ENCODE measurements around the gene TMCO5A. TPM values are rescaled to one million over a fixed set of nuclear protein-coding genes. Genes with fewer than 3 reads are reported as not detected.

The TMCO5A gene
- total RNA-seq, 1 experiment from 2014 or later: not detected

DNA sequence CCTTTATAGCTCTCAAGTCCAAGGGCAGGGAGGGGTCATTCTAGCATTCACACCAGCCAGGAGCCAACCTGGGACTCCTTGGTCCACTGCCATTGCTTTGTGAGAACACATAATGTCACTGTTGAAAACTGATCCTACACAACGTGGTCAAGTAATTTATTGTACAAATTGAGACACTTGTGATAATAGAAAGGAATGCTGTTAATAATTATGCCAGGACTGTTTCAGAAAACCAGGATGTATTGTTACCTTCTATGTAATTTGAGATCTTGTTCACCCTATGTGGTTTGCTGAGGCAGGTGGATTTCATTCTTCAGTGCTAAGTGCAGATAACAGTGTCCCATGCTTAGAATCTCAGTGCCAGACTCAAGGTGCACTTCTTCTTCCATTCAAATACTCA lies 33.3 kb downstream of the TMCO5A start (continued):
- no peak for TF ChIP-seq RELA (CRISPR knock-in tag; IDR thresholded peaks at IDR 0.05; ENCODE audit: borderline replicate concordance)
- no peak for TF ChIP-seq ZNF416 (CRISPR knock-in tag; IDR thresholded peaks at IDR 0.05)
- TF ChIP-seq GABPB1 (CRISPR knock-in tag; IDR thresholded peaks at IDR 0.05): no peak
- TF ChIP-seq RORB (CRISPR knock-in tag; IDR thresholded peaks at IDR 0.05): no peak
- no peak for TF ChIP-seq ZBTB21 (CRISPR knock-in tag; IDR thresholded peaks at IDR 0.05; ENCODE audit: borderline replicate concordance)
- TF ChIP-seq SMAD3 (CRISPR knock-in tag; IDR thresholded peaks at IDR 0.05; ENCODE audit: borderline replicate concordance): no peak

DNA sequence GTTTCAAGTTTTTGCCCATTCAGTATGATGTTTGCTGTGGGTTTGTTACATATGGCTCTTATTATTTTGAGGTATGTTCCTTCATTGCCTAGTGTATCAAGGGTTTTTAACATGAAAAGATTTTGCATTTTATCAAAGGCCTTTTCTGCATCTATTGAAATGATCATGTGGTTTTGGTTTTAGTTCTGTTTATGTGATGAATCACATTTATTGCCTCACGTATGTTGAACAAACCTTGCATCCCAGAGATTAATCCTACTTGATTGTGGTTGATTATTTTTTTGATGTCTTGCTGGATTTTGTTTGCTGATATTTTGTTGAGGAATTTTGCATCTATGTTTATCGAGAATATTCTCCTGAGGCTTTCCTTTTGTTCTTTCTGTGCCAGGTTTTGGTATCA lies 39.4 kb downstream of the TMCO5A start:
- ChIA-PET CTCF (interaction anchor here (1.7 kb wide), 1 partner anchor 467 kb away, joined by 4 read pairs; no protein-coding TSS in a partner anchor), POLR2A (no interaction called here)
- Mint-ChIP-seq H3K36me3 (peaks cover 3% of the 10 kb centered on the region; the same call in 1 of the 2 replicates), H3K27ac (no peak overlapping the region), H3K4me3 (no peak overlapping the region), H3K27me3 (ENCODE audit: low read depth) (no peaks in the 10 kb centered on the region; the same call in 1 of the 2 replicates), H3K4me1 (no peaks in the 10 kb centered on the region), H3K9me3 (peaks cover 40% of the 10 kb centered on the region)
- ATAC-seq (no peak), DNase-seq (ENCODE audit: low spot score) (no peak)
- TF ChIP-seq ZNF423 (CRISPR knock-in tag; IDR thresholded peaks at IDR 0.05) (no peak), ZSCAN18 (CRISPR knock-in tag; IDR thresholded peaks at IDR 0.05) (no peak)

GRCh38 chr15:37978231-37978630 lies 43.8 kb downstream of the TMCO5A start:
- Mint-ChIP-seq H3K4me1 (no peaks in the 10 kb centered on the region), H3K36me3 (no peaks in the 10 kb centered on the region), H3K4me3 (no peak overlapping the region), H3K9me3 (peaks cover 9% of the 10 kb centered on the region), H3K27ac (no peak overlapping the region), H3K27me3 (ENCODE audit: low read depth) (no peaks in the 10 kb centered on the region; the same call in 1 of the 2 replicates)
- no peak for DNase-seq (ENCODE audit: low spot score)
- POLR2A ChIA-PET: no interaction called here
- CTCF ChIA-PET: no interaction called here
- ATAC-seq: no peak
- TF ChIP-seq NR3C1 (CRISPR knock-in tag; conservative IDR thresholded peaks at IDR 0.05; ENCODE audit: low read depth): no peak
- TF ChIP-seq GABPB1 (CRISPR knock-in tag; IDR thresholded peaks at IDR 0.05): no peak
- no peak for TF ChIP-seq ZNF121 (CRISPR knock-in tag; IDR thresholded peaks at IDR 0.05)
- TF ChIP-seq, protein P1, sequence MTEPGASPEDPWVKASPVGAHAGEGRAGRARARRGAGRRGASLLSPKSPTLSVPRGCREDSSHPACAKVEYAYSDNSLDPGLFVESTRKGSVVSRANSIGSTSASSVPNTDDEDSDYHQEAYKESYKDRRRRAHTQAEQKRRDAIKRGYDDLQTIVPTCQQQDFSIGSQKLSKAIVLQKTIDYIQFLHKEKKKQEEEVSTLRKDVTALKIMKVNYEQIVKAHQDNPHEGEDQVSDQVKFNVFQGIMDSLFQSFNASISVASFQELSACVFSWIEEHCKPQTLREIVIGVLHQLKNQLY (CRISPR knock-in tag; IDR thresholded peaks at IDR 0.05): no peak
- TF ChIP-seq KAT7 (CRISPR knock-in tag; IDR thresholded peaks at IDR 0.05; ENCODE audit: borderline replicate concordance): no peak
- no peak for TF ChIP-seq ZNF263 (CRISPR knock-in tag; IDR thresholded peaks at IDR 0.05; ENCODE audit: low read depth)
- no peak for TF ChIP-seq ATF3 (CRISPR knock-in tag; conservative IDR thresholded peaks at IDR 0.05)
- TF ChIP-seq TCF7 (CRISPR knock-in tag; IDR thresholded peaks at IDR 0.05; ENCODE audit: low read depth): no peak
- no peak for TF ChIP-seq SMAD3 (CRISPR knock-in tag; IDR thresholded peaks at IDR 0.05; ENCODE audit: borderline replicate concordance)
- TF ChIP-seq, protein P2, sequence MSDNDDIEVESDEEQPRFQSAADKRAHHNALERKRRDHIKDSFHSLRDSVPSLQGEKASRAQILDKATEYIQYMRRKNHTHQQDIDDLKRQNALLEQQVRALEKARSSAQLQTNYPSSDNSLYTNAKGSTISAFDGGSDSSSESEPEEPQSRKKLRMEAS (CRISPR knock-in tag; IDR thresholded peaks at IDR 0.05): no peak
- TF ChIP-seq ERG (CRISPR knock-in tag; IDR thresholded peaks at IDR 0.05): no peak
- TF ChIP-seq ESRRA (CRISPR knock-in tag; IDR thresholded peaks at IDR 0.05; ENCODE audit: borderline replicate concordance): no peak
- TF ChIP-seq JUN (CRISPR knock-in tag; IDR thresholded peaks at IDR 0.05): no peak
- TF ChIP-seq, protein P3, sequence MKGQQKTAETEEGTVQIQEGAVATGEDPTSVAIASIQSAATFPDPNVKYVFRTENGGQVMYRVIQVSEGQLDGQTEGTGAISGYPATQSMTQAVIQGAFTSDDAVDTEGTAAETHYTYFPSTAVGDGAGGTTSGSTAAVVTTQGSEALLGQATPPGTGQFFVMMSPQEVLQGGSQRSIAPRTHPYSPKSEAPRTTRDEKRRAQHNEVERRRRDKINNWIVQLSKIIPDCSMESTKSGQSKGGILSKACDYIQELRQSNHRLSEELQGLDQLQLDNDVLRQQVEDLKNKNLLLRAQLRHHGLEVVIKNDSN (CRISPR knock-in tag; IDR thresholded peaks at IDR 0.05): no peak
- TF ChIP-seq ZNF512 (CRISPR knock-in tag; IDR thresholded peaks at IDR 0.05; ENCODE audit: borderline replicate concordance): no peak
- no peak for TF ChIP-seq ZNF317 (CRISPR knock-in tag; IDR thresholded peaks at IDR 0.05; ENCODE audit: borderline replicate concordance, low read depth)
- TF ChIP-seq CBFB (CRISPR knock-in tag; IDR thresholded peaks at IDR 0.05; ENCODE audit: low read depth): no peak
- TF ChIP-seq GTF2I (CRISPR knock-in tag; conservative IDR thresholded peaks at IDR 0.05): no peak
- no peak for TF ChIP-seq GRHL2 (CRISPR knock-in tag; IDR thresholded peaks at IDR 0.05; ENCODE audit: insufficient replicate concordance, severe bottlenecking)
